ENCODE data around the gene B4GALNT1. TPM values are rescaled to one million over a fixed set of nuclear protein-coding genes. Genes with fewer than 3 reads are reported as not detected.
"Not testable (repeated sequence)": the region's sequence is repeated elsewhere in the genome, so short reads cannot be mapped to it uniquely, and the experiment has no call there.

The B4GALNT1 gene
- total RNA-seq, 1 donor from 2014 or later, result 2.2 TPM

DNA sequence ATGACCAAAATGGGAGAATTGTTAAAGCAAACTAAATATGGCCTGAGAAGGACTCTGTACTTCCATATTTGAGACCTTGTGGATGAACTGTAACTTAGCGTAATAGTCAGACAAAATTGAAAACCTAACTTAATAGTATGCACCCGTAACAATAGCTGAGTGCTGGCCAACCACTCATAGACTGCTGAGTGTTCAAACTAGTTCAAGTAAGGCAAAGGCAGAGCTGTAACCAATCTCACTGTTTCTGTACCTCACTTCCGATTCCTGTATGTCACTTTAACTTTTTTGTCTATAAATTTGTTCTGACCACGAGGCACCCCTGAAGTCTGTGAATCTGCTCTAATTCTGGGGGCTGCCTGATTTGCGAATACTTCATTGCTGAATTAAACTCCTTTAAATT, 33.9 kb upstream of the B4GALNT1 start:
- DNase-seq (ENCODE audit: low read depth), result no peak
- Histone ChIP-seq H3K36me3 (ENCODE audit: control insufficient read depth, insufficient read depth, low read length) (no peaks in the 10 kb centered on the region), H3K4me3 (ENCODE audit: low read depth, low read length) (no peak overlapping the region), H3K27me3 (ENCODE audit: control insufficient read depth, insufficient read depth, low read length) (no peaks in the 10 kb centered on the region)
- TF ChIP-seq, protein P1, sequence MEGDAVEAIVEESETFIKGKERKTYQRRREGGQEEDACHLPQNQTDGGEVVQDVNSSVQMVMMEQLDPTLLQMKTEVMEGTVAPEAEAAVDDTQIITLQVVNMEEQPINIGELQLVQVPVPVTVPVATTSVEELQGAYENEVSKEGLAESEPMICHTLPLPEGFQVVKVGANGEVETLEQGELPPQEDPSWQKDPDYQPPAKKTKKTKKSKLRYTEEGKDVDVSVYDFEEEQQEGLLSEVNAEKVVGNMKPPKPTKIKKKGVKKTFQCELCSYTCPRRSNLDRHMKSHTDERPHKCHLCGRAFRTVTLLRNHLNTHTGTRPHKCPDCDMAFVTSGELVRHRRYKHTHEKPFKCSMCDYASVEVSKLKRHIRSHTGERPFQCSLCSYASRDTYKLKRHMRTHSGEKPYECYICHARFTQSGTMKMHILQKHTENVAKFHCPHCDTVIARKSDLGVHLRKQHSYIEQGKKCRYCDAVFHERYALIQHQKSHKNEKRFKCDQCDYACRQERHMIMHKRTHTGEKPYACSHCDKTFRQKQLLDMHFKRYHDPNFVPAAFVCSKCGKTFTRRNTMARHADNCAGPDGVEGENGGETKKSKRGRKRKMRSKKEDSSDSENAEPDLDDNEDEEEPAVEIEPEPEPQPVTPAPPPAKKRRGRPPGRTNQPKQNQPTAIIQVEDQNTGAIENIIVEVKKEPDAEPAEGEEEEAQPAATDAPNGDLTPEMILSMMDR (IDR thresholded peaks at IDR 0.05; ENCODE audit: insufficient read depth, low read length, poor library complexity, severe bottlenecking), result no peak

DNA sequence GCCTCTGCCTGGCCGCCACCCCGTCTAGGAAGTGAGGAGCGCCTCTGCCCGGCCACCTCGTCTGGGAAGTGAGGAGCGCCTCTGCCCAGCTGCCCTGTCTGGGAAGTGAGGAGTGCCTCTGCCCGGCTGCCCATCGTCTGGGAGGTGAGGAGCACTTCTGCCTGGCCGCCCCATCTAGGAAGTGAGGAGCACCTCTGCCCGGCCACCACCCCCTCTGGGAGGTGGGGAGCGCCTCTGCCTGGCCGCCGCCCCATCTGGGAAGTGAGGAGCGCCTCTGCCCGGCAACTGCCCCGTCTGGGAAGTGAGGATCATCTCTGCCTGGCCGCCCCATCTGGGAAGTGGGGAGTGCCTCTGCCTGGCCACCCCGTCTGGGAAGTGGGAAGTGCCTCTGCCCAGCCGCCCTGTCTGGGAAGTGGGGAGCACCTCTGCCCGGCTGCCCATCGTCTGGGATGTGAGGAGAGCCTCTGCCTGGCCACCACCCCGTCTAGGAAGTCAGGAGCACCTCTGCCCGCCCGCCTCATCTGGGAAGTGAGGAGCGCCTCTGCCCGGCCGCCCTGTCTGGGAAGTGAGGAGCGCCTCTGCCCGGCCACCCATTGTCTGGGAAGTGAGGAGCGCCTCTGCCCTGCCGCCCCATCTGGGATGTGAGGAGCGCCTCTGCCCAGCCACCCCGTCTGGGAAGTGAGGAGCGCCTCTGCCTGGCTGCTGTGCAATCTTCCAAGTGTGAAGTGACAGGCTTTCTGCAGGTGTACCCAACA, 32.2 kb upstream of the B4GALNT1 start:
- not testable (repeated sequence) for H3K4me3 ChIP-seq (ENCODE audit: low read depth, low read length); H3K27me3 ChIP-seq (ENCODE audit: control insufficient read depth, insufficient read depth, low read length); DNase-seq (ENCODE audit: low read depth); H3K36me3 ChIP-seq (ENCODE audit: control insufficient read depth, insufficient read depth, low read length)

DNA sequence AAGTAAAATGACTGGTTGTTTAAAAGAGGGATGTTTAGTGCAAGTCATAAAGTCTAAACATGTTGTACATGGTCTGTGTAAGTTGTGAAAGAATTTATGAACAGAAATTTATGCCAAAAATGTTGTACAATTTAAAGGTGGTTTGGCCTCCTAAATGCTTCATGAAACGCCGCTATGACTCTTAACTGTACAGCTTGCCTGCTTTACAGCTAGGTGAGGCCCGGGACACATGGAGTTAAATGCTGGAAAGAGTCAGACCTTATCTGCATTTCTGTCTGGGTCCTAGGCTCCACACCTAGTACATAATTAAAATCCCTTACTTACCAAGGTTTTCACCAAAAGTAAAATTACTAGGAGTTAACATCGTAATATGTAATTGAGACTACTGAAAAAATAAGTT, 28.4 kb upstream of the B4GALNT1 start:
- H3K4me3 ChIP-seq (ENCODE audit: low read depth, low read length), result no peak overlapping the region
- no peaks in the 10 kb centered on the region for H3K36me3 ChIP-seq (ENCODE audit: control insufficient read depth, insufficient read depth, low read length)
- no peak for DNase-seq (ENCODE audit: low read depth)
- TF ChIP-seq, protein P1 (IDR thresholded peaks at IDR 0.05; ENCODE audit: insufficient read depth, low read length, poor library complexity, severe bottlenecking), result no peak
- H3K27me3 ChIP-seq (ENCODE audit: control insufficient read depth, insufficient read depth, low read length), result no peaks in the 10 kb centered on the region

DNA sequence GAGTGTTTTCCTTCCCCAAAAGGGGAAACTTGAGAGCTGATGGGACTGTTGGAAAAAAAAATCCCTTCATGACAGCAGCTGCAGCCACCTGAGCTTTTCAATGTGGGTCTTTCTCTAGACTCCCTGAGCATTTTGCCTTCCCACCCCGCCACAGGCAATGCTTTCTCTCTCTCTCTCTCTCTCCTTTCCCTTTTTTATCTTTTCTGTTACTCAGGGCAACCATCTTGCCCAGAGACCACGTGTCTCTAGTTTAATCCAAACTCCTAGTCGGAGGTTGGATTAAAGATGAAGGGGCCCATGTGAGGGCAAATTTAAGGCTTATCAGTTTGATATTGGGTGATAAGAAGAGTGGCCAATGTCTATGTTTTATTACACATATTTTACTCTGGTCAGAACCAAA, 25.9 kb upstream of the B4GALNT1 start:
- Histone ChIP-seq H3K4me3 (ENCODE audit: low read depth, low read length) (no peak overlapping the region), H3K27me3 (ENCODE audit: control insufficient read depth, insufficient read depth, low read length) (no peaks in the 10 kb centered on the region)
- no peak for DNase-seq (ENCODE audit: low read depth)

DNA sequence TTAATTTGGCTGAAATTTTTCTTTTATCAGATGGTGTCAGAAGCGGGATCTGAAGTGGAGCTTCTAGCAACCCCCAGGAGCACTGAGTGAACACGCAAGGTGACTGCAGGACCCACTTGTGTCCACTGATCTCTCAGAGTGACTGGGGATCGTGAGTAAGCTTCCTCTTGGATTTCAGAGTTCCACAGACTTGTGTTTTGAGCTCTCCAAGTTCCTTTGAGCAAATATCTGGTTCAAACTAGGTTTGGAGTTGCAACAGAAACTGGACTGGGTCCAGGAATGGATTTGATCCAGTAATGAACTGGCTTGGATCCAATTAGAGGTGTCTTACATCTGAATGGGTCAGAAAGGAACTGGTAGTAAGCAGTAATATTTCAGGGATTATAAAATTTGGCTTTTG, 24.7 kb upstream of the B4GALNT1 start:
- Histone ChIP-seq H3K4me3 (ENCODE audit: low read depth, low read length) (no peak overlapping the region), H3K36me3 (ENCODE audit: control insufficient read depth, insufficient read depth, low read length) (no peaks in the 10 kb centered on the region), H3K27me3 (ENCODE audit: control insufficient read depth, insufficient read depth, low read length) (no peaks in the 10 kb centered on the region)
- no peak for DNase-seq (ENCODE audit: low read depth)
- TF ChIP-seq, protein P1 (IDR thresholded peaks at IDR 0.05; ENCODE audit: insufficient read depth, low read length, poor library complexity, severe bottlenecking), result no peak

More for the DNA sequence above, 25.9 kb upstream of the B4GALNT1 start:
- no peaks in the 10 kb centered on the region for H3K36me3 ChIP-seq (ENCODE audit: control insufficient read depth, insufficient read depth, low read length)
- TF ChIP-seq, protein P1 (IDR thresholded peaks at IDR 0.05; ENCODE audit: insufficient read depth, low read length, poor library complexity, severe bottlenecking), result no peak

DNA sequence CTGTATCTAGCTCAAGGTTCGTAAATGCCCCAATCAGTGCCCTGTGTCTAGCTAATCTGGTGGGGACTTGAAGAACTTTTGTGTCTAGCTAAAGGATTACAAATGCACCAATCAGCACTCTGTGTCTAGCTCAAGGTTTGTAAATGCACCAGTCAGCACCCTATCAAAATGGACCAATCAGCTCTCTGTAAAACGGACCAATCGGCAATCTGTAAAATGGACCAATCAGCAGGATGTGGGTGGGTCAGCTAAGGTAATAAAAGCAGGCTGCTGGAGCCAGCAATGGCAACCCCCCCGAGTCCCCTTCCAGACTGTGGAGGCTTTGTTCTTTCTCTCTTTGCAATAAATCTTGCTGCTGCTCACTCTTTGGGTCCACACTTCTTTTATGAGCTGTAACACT, 23.4 kb upstream of the B4GALNT1 start:
- not testable (repeated sequence) for H3K36me3 ChIP-seq (ENCODE audit: control insufficient read depth, insufficient read depth, low read length)

More for the DNA sequence above, 23.4 kb upstream of the B4GALNT1 start:
- DNase-seq (ENCODE audit: low read depth); H3K27me3 ChIP-seq (ENCODE audit: control insufficient read depth, insufficient read depth, low read length); H3K4me3 ChIP-seq (ENCODE audit: low read depth, low read length): not testable (repeated sequence)
